Transverse colon (tissue), 4 donors: ENCODE data around the gene CCDC134. TPM values are rescaled to one million over a fixed set of nuclear protein-coding genes. Genes with fewer than 3 reads are reported as not detected.
A peak's percentile ranks its signal among the peaks of the same experiment; 100 is the strongest.

Source experiments
- DNase-seq: peaks from one replicate; pipeline ENCODE4 v3.0.0-alpha.2; 2019
- H3K27ac ChIP-seq, 4 donors: fragments of 200-600 bp; sonication (generic); 2 replicates each; pipeline ENCODE4 v1.5.1; 2016 to 2018; ENCODE audit warnings: inconsistent platforms in 4 of 4
- H3K27me3 ChIP-seq: fragments of 200-600 bp; sonication (generic); 2 replicates; pipeline ENCODE4 v1.5.1; 2017; ENCODE audit warnings: inconsistent platforms
- H3K36me3 ChIP-seq, 4 donors: fragments of 200-600 bp; sonication (generic); 2 replicates each; pipeline ENCODE4 v1.5.1; 2017 to 2019; ENCODE audit warnings: inconsistent platforms in 4 of 4
- H3K4me1 ChIP-seq, 4 donors: fragments of 200-600 bp; sonication (generic); 2 replicates each; pipeline ENCODE4 v1.5.1; 2017 to 2020; ENCODE audit warnings: inconsistent platforms in 4 of 4
- H3K4me3 ChIP-seq, 4 donors: fragments of 200-600 bp; sonication (generic); 1 replicate in 1 of 4; 2 replicates in 3 of 4; pipeline versions ENCODE4 v1.5.1 to v1.6.1; 2017 to 2019; ENCODE audit warnings: inconsistent platforms in 4 of 4
- H3K9me3 ChIP-seq, 2 donors: fragments of 200-600 bp; sonication (generic); 2 replicates each; pipeline ENCODE4 v1.5.1; 2017 to 2019; ENCODE audit warnings: inconsistent platforms in 2 of 2
- EP300 ChIP-seq: sonication (generic); formaldehyde crosslinking; IDR thresholded peaks from one replicate; pipeline ENCODE4 v1.6.1; 2017; ENCODE audit warnings: antibody characterized with exemption, low read depth
- POLR2A ChIP-seq: fragments of 450-650 bp; IDR thresholded peaks from one replicate; pipeline ENCODE4 v1.6.1; 2016; ENCODE audit warnings: antibody characterized with exemption, mild to moderate bottlenecking, moderate library complexity
- POLR2AphosphoS5 ChIP-seq, 3 donors: sonication (generic); formaldehyde crosslinking; IDR thresholded peaks; one replicate each; pipeline ENCODE4 v1.6.1; 2016; ENCODE audit warnings: antibody characterized with exemption in 3 of 3
- WGBS, 2 donors: methylation state at CpG; one replicate each; pipeline ENCODE4 v1.1.5; 2018; ENCODE audit warnings: low coverage in 1 of 2; 5-methylcytosine and 5-hydroxymethylcytosine counted together
- in situ Hi-C, 4 donors: fragments of 200-750 bp; cut with MboI; loops; one replicate each; pipeline versions ENCODE4 v1.15.0 to v1.15.1; 2017; ENCODE audit warnings: low sequenced_read_pairs in 3 of 4, low pct_ligation_motif_present in 1 of 4, low pct_unique_long_range_greater_than_20kb in 1 of 4
- intact Hi-C: fragments of 100-400 bp; cut with DNase I; formaldehyde crosslinking; loops from one replicate; pipeline ENCODE4 v1.15.1; 2023; ENCODE audit warnings: low total_unique reads
- total RNA-seq, 4 donors: library from RNA; depleted of rRNA; stranded (reverse); fragments of >200 nt; gene quantifications; one replicate each; pipeline ENCODE4 v1.1.0, GENCODE V29; 2016
- TF ChIP-seq, protein P1 (sequence below), 5 experiments: fragments of 200-600 bp in 3 of 5; fragments of 450-650 bp in 2 of 5; sonication (generic) in 3 of 5; IDR thresholded peaks; 1 replicate in 2 of 5; 2 replicates in 3 of 5; pipeline ENCODE4 v1.5.1; 2016 to 2017; ENCODE audit warnings: antibody characterized with exemption in 5 of 5, inconsistent platforms in 3 of 5, mild to moderate bottlenecking in 2 of 5, moderate library complexity in 1 of 5

The CCDC134 gene
- total RNA-seq, 4 donors from 2014 or later: 5.9 to 9.8 TPM; not detected in 2

DNA sequence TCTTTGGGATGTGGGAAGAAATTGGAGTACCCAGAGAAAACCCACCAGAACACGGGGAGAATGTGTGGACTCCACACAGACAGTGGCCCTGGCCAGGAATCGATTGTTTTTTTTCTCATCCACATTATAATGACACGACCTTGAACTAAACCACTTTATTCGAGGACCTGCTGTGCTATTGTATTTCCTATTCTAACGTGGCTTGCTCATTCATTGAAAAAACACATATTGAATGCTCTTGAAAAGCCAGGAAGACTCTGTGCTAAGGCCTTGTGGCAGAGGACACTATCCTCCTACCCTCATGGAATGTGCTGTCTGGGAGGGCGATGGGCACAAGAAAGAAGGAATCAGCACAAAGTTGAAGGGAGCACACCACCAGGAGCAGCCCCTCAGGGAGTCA lies 23.3 kb downstream of the CCDC134 start:
- Histone ChIP-seq H3K4me1 (peaks cover 9 to 37% (median 30%) of the 10 kb centered on the region in 4 donors), H3K9me3 (no peaks in the 10 kb centered on the region), H3K36me3 (no peaks in the 10 kb centered on the region), H3K27me3 (no peaks in the 10 kb centered on the region), H3K4me3 (no peak overlapping the region), H3K27ac (no peak overlapping the region)
- intact Hi-C loops (loop anchor here (10.0 kb wide), 1 partner anchor 121 kb away; the partner anchor contains the start of gene CENPM), in situ Hi-C loops (loop anchor here in 3 of 4 donors (10.0 to 25.0 kb wide), 2 partner anchors 114 to 121 kb away; partner anchors contain the start of genes CENPM (in 3 of the 3) and TNFRSF13C (in 1 of the 3))
- DNase-seq: no peak
- WGBS, 2 donors: 74 to 80% methylated on average over 5 to 6 of the region's 6 CpGs
- TF ChIP-seq POLR2AphosphoS5 (IDR thresholded peaks at IDR 0.05) (no peak), EP300 (no peak), POLR2A (no peak)
- TF ChIP-seq, protein P1, sequence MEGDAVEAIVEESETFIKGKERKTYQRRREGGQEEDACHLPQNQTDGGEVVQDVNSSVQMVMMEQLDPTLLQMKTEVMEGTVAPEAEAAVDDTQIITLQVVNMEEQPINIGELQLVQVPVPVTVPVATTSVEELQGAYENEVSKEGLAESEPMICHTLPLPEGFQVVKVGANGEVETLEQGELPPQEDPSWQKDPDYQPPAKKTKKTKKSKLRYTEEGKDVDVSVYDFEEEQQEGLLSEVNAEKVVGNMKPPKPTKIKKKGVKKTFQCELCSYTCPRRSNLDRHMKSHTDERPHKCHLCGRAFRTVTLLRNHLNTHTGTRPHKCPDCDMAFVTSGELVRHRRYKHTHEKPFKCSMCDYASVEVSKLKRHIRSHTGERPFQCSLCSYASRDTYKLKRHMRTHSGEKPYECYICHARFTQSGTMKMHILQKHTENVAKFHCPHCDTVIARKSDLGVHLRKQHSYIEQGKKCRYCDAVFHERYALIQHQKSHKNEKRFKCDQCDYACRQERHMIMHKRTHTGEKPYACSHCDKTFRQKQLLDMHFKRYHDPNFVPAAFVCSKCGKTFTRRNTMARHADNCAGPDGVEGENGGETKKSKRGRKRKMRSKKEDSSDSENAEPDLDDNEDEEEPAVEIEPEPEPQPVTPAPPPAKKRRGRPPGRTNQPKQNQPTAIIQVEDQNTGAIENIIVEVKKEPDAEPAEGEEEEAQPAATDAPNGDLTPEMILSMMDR (IDR thresholded peaks at IDR 0.05): no peak

DNA sequence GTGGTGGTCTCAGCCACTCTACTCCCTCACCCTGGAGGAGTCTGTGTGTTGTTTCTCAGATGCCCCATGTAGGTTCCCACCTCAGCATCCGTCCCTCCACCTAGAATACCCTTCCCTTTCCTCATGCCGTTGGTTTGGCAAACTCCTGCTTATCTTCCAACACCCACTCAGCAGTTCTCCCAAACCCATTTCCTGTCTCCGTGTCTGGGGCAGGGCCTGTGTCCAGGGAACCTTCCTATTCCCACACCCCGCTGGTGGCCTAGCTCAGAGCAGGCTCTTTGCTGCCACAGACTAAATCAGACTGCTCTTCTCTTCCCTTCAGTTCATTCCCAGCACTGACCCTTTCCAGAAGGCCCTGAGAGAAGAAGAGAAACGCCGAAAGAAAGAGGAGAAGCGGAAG lies 24.9 kb downstream of the CCDC134 start:
- in situ Hi-C loops (loop anchor here in 2 of 4 donors (10.0 kb wide), 1 partner anchor 119 kb away; the partner anchor contains the start of gene CENPM (in 2 of the 2)), intact Hi-C loops (loop anchor here (10.0 kb wide), 1 partner anchor 119 kb away; the partner anchor contains the start of gene CENPM)
- TF ChIP-seq, protein P1 (IDR thresholded peaks at IDR 0.05): no peak
- TF ChIP-seq POLR2AphosphoS5 (IDR thresholded peaks at IDR 0.05) (no peak), POLR2A (no peak)
- Histone ChIP-seq H3K9me3 (no peaks in the 10 kb centered on the region), H3K27me3 (no peaks in the 10 kb centered on the region), H3K4me1 (peaks cover 9 to 38% (median 31%) of the 10 kb centered on the region in 4 donors), H3K36me3 (no peaks in the 10 kb centered on the region), H3K27ac (peak overlapping the region in 3 of 4 donors; percentile 66 to 72 (median 67)), H3K4me3 (no peak overlapping the region)
- no peak for DNase-seq
- 75% methylated on average over 7 of the region's 7 CpGs; no CpG with 5 or more reads in 1 of the 2 donors for WGBS, 2 donors

DNA sequence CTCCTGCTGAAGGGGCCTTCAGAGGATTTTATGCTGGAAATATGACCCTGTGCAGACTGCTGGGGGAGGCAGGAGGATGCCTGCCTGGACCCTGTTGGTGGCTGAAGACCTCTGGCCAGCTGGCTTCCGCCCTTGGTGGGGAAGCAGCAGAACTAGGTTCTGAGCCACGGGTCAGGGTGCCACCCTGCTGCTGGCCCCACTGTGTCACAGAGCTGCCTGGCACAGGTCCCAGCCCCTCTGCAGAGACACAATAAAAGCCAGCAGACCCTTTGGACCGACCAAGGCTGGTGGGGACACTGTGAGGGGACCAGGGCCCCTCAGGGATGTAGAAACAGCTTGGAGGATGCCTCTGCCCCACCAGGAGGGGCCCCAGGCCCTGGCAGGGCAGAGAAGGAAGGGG lies 25.5 kb downstream of the CCDC134 start:
- no peak for DNase-seq
- no peaks in the 10 kb centered on the region for H3K27me3 ChIP-seq
- intact Hi-C loops: loop anchor here (10.0 kb wide), 1 partner anchor 119 kb away; the partner anchor contains the start of gene CENPM
- peak overlapping the region; percentile 46 to 72 (median 66) for H3K27ac ChIP-seq
- no peak overlapping the region for H3K4me3 ChIP-seq
- in situ Hi-C loops: loop anchor here in 2 of 4 donors (10.0 kb wide), 1 partner anchor 119 kb away; the partner anchor contains the start of gene CENPM (in 2 of the 2)
- no peaks in the 10 kb centered on the region for H3K36me3 ChIP-seq
- H3K4me1 ChIP-seq: peaks cover 9 to 38% (median 31%) of the 10 kb centered on the region in 4 donors
- H3K9me3 ChIP-seq: no peaks in the 10 kb centered on the region
- no peak for TF ChIP-seq POLR2AphosphoS5 (IDR thresholded peaks at IDR 0.05)
- 58% methylated on average over 3 of the region's 3 CpGs; no CpG with 5 or more reads in 1 of the 2 donors for WGBS, 2 donors

DNA sequence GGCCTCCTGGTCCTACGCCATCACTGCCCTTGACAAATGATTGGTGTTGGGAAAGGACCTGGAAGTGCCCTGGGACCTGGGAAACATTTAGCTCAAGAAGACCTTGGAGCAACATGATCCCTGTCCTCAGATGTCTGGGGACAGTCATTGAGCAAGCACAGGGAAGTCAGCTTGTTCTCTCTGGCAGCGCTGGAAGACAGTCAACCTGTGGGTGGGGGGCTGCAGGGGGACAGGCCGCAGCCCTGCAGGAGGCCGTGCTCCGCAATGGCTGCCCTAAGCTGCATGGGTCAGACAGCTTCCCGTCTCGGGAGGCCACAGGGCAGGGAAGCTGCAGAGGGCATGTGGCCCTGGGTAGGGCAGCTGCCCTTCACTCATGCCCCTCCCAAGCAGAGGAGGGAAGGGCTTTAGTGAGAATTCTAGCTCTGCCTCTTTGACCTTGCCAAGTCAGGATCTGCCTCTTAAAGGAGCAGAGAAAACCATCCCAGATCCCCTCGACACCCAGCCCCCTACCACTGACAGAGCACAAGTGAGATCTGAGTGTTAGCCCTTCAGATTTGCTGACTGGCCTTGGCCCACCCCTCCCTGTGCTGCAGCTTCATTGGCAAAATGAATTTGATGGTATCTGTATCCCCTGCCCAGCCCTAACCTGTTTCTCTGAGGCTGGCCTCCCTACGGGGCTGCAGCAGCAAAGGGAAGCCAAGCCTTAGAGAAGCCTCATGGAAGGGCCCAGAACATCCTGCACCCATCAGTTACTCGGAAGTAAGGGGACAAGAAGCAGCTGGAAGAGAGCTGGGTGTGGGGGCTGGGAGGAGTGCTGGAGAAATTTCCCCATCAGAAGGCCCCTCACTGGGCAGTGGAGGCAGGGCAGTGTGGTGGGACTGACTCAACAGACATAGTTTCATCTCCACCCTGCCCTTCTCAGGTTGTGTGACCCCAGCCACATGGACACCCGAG lies 26.2 kb downstream of the CCDC134 start:
- H3K27me3 ChIP-seq: no peaks in the 10 kb centered on the region
- no peak for TF ChIP-seq EP300
- TF ChIP-seq, protein P1 (IDR thresholded peaks at IDR 0.05): no peak
- TF ChIP-seq POLR2A: peak; percentile 48
- TF ChIP-seq POLR2AphosphoS5 (IDR thresholded peaks at IDR 0.05): peak in 2 of 3 donors; percentile 6 to 47
- in situ Hi-C loops (loop anchor here in 2 of 4 donors (10.0 kb wide), 1 partner anchor 118 kb away; the partner anchor contains the start of gene CENPM (in 2 of the 2)), intact Hi-C loops (loop anchor here (10.0 kb wide), 1 partner anchor 118 kb away; the partner anchor contains the start of gene CENPM)
- no peaks in the 10 kb centered on the region for H3K36me3 ChIP-seq
- H3K9me3 ChIP-seq: no peaks in the 10 kb centered on the region
- peak overlapping the region; percentile 46 to 72 (median 66) for H3K27ac ChIP-seq
- DNase-seq: peak; percentile 49
- peaks cover 9 to 43% (median 31%) of the 10 kb centered on the region in 4 donors for H3K4me1 ChIP-seq
- WGBS, 2 donors: 75% methylated on average over 10 of the region's 11 CpGs; no CpG with 5 or more reads in 1 of the 2 donors
- no peak overlapping the region for H3K4me3 ChIP-seq
